ENCODE measurements around the gene MAPK11.
A peak's percentile ranks its signal among the peaks of the same experiment; 100 is the strongest.

MAPK11 gene

DNA sequence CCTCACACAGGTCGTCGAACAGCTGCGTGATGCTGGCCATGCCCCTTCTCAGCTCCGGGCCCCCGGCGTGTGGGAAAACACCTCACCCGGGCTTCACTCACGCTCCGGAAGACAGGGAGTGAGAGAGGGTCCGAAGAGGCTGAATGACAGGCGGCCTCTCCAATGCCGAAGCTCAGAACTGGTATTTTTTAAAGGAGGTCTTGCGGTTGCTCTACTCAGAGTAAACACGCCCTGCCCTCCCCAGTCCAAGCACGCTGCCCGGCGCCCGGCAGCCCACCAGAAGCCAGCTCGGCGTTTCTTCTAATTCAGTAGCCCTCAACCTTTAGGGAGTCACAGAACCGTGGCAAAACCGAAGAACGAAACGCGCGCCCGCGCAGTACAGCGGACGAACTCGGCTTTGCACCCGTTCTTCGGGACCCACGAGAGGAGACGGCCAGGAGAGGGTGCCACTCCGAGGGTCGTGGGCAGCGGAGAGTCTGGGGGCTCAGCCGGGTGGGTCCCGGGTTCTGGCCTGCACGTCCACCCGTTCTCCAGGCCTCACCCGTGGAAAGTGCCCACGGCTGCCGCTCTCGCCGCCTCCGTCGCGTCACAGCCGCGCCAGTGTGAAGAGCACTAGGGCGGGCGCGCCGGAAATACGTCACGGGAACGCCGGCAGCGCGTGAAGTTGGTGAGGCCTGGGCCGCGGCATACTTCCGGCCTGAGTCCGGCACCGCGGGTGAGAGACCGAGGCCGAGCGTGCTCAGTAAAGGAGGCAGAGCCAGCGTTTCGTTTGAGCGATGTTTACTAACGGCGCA lies 25.6 kb downstream of the MAPK11 start, which contains the start of gene TUBGCP6:
Gene TUBGCP6 (minus strand): TSS at position 604 of the 794 bp plus-strand sequence. CDS start 564 bp downstream, at position 40.
- peak; percentile 52 for DNase-seq (ENCODE audit: extremely low read depth, low read depth)
- H3K4me3 ChIP-seq (replicated peaks; ENCODE audit: low read depth, low read length): peak within 1 kb of the TSS; percentile 95
- TF ChIP-seq, protein P1, sequence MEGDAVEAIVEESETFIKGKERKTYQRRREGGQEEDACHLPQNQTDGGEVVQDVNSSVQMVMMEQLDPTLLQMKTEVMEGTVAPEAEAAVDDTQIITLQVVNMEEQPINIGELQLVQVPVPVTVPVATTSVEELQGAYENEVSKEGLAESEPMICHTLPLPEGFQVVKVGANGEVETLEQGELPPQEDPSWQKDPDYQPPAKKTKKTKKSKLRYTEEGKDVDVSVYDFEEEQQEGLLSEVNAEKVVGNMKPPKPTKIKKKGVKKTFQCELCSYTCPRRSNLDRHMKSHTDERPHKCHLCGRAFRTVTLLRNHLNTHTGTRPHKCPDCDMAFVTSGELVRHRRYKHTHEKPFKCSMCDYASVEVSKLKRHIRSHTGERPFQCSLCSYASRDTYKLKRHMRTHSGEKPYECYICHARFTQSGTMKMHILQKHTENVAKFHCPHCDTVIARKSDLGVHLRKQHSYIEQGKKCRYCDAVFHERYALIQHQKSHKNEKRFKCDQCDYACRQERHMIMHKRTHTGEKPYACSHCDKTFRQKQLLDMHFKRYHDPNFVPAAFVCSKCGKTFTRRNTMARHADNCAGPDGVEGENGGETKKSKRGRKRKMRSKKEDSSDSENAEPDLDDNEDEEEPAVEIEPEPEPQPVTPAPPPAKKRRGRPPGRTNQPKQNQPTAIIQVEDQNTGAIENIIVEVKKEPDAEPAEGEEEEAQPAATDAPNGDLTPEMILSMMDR (IDR thresholded peaks at IDR 0.05; ENCODE audit: low read depth, low read length, missing control alignments): no peak

DNA sequence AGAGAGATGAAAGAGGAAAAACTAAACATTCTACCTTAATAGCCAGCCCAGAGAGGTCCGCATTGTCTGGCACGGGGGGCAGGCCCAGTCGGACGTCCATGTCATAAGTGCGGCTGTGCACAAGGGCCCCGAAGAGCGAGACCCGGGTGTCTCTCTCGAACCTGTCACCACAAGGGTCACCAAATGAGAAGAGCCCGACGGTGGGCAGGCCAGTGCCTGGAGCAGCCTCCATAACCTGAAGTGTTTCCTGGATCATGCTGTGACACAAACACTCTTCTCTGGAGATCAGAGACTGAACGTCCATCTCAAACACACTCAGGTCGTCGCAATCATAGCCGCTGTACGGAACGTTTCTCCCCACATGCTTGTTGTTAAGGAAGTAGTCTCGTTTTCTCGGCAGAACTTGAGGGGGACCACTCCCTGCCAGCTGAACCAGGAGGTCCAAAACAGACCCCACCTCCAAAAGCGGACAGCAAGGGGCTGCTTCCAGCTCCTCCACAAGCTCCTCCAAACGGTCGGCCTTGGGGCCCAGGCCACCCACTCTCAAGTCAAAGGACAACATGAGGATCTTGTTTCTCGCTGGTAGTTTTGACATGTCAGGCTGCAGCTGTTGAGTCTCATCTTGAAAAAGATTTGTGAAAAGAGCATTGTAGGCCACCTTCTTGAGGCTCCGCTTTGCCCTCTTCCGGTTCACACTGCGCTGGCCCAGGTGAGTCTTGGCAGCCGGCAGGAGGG lies 26.3 kb downstream of the MAPK11 start:
- DNase-seq (ENCODE audit: extremely low read depth, low read depth): no peak
- TF ChIP-seq, protein P1 (IDR thresholded peaks at IDR 0.05; ENCODE audit: low read depth, low read length, missing control alignments): no peak
- peak overlapping the region; percentile 95 for H3K4me3 ChIP-seq (replicated peaks; ENCODE audit: low read depth, low read length)

DNA sequence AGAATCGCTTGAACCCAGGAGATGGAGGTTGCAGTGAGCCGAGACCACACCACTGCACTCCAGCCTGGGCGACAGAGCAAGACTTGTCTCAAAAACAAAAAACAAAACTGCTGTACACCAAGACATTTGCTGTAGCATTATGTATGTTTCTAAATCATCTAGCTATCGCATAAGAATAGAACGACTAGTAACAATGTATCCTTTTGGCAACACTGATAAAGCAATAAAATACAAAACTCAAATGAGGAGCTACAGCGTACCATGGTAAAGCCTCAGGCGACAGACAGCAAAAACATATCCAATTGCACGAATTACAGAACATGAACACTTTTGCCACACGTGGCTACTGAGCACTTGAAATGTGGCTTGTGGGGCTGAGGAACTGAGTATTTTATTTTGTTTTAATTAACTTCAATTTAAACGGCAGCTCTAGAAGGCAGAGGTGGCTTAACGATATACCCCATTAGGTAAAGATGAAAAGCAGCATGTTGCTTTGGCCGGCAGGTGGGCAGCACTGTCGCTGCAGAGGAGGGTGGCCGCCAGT lies 27.7 kb downstream of the MAPK11 start:
- H3K4me3 ChIP-seq (replicated peaks; ENCODE audit: low read depth, low read length): peak overlapping the region; percentile 95
- DNase-seq (ENCODE audit: extremely low read depth, low read depth): no peak
- TF ChIP-seq, protein P1 (IDR thresholded peaks at IDR 0.05; ENCODE audit: low read depth, low read length, missing control alignments): no peak

DNA sequence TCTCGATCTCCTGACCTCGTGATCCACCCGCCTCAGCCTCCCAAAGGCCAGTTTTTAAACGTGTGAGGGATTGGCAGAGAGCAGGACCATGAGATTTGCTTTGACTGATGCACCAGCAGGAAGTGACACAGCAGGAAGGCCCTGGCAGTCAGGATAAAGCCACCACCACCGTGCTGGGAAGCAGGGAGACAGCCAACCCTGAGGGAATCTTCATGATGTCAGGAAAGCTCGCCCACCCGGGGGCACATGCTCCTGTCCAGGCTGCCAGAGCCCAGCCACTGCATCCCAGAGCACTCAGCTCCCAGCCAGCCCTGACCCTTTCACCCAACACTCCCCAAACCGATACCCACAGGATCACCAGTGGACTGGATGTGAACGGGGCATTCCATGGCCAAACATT lies 31.4 kb downstream of the MAPK11 start:
- H3K4me3 ChIP-seq (replicated peaks; ENCODE audit: low read depth, low read length): no peak overlapping the region
- TF ChIP-seq, protein P1 (IDR thresholded peaks at IDR 0.05; ENCODE audit: low read depth, low read length, missing control alignments): no peak
- DNase-seq (ENCODE audit: extremely low read depth, low read depth): no peak

DNA sequence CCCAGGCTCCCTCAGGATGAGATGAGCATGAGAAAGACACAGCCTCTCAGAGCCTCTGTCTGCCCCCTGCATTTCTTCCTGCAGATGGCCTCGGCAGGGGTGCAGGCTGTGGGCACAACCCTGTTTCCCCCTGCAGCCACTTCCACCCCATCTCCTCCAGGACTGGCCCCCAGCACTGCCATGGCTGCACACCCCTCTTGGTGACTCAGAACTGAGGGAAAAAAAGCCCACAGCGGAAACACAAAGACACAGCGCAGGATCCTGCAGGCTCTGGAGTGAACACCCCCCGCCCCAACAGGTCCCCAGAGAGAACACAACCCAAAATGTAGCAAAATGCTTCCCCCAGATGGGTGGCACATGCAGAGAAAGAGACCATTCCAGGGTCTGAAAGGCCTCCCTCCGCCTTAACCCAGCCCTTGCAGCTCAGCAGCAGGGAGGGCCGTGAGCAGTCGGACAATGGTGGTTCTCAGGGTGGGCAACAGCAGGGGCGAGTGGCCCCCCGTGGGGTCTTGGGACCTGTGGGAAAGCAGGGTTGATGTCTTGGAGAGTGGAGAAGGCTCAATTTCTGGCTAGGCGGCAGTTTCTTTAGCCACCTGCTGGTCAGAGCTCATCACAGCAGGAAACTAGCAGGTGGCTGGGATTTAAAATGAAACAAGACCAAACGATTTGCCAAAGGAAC lies 33.3 kb downstream of the MAPK11 start:
- H3K4me3 ChIP-seq (replicated peaks; ENCODE audit: low read depth, low read length): no peak overlapping the region
- no peak for DNase-seq (ENCODE audit: extremely low read depth, low read depth)
- TF ChIP-seq, protein P1 (IDR thresholded peaks at IDR 0.05; ENCODE audit: low read depth, low read length, missing control alignments): peak; percentile 51

- H3K4me3 ChIP-seq (replicated peaks; ENCODE audit: low read depth, low read length): no peak overlapping the region
- TF ChIP-seq, protein P1 (IDR thresholded peaks at IDR 0.05; ENCODE audit: low read depth, low read length, missing control alignments): no peak
- DNase-seq (ENCODE audit: extremely low read depth, low read depth): no peak
These were observed 37.0 kb downstream of the MAPK11 start for GRCh38 chr22:50233223-50233622.

Measured in HFF-Myc (cell line).